HuH-7 (cell line): Measurements from ENCODE around the gene DGKE.
A peak's percentile ranks its signal among the peaks of the same experiment; 100 is the strongest.

Experiments used
- DNase-seq: peaks from one replicate; pipeline ENCODE4 v3.0.0; 2011; ENCODE audit warnings: low spot score

The DGKE gene

DNA sequence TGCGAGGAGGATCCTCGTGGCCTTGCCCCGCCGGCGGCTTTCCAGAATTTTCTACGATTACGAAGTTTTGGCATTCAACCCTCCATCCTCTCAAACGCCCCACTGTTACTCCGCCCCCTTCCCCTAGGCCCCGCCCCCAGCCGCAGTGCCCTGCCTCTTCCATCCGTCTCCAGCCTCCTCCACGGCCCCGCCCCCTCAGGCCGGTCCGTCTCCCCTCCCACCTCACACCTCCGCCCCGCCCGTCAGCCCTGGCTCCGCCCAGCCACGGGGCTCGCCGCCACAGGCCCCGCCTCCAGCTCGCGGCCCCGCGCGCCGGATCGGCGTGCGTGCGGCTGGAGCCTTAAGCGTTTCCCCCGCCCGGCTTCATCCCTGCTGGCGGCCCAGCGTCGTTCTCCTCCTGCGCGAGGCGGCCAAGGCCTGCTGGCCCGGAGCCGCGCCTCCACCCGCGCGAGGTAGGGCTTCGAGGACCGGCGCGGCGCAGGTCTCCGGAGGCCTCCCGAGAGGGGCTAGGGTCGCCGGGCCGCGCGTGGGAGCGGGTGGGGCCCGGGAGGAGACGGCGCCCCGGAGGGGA is at the start of gene DGKE, which contains the start of gene C17orf67:
Gene DGKE (plus strand): TSS at position 343 of the 571 bp plus-strand sequence. CDS start 645 bp downstream, outside the sequence.
Gene C17orf67 (minus strand): TSS at position 112 of the 571 bp plus-strand sequence. CDS start 18,110 bp downstream, outside the sequence.
- DNase-seq = peak; percentile 91

DNA sequence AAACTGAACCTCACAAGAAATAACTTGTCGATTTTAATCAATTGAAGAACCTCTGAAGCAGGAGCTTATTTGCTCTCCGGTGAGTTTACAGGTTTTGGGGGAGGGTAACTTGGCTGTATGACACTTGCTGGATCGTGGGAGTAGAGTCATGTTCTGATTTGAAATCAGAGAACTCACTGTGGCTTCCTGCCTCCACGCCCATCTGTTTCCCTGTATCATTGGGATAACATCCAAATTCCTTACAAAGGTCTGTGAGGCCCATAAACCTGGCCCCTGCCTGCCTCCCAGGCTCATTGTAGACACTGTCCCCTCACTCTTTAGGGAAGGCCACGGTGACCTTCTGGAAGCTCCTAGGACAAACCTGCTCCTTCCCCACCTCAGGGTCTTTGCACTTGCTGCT is 48.5 kb upstream of the DGKE start:
- no peak for DNase-seq

DNA sequence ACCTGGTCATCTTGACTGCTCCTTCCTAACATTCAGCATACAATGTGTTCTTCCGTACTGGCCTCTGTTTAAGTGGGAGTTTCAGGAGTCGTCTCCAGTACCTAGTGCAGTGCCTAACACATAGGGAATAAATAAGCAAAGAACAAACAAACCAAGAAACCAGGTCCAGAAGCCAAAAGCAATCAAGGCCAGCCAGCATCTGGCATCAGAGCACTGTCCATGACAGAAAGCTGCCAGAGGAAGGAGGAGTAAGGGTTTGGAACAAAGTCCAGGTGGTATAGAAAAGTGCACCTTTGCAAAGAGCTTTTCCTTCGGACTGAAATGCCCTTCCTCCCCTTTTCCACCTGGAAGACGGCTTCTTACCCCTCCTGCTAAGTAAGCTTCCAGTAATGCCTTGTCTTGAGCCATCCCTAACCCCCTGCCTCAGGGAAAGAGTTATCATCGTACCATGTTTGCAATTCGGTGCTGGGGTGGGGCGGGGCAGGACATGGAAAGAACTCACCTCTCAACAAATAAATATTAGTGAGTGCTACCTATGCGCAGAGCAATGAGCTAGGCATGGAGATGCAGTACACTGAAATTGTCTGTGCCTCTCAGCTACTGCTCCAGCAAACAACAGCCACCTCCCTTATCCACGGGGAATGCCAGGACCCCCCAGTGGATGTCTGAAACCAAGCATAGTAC is 47.8 kb upstream of the DGKE start:
- no peak for DNase-seq

DNA sequence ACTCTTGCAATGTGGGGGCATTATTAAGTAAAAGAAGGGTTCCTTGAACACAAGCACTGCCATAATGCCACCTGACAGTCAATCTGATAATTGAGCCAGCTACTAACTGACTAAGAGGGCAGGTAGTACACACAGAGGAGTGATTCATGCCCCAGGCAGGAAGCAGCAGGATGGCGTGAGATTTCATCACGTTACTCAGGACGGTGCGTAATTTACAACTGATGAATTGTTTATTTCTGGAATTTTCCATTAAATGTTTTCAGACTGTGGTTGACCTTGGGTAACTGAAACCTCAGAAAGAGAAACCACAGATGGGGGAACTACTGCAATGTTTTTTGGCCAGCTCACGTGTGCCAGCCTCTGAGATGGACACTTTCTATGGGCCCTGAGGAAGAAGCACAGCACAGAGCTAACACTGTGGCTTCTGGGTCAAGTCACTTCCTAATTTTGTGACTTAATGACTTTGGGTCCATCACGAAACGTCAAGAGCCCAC is 46.9 kb upstream of the DGKE start:
- no peak for DNase-seq

DNA sequence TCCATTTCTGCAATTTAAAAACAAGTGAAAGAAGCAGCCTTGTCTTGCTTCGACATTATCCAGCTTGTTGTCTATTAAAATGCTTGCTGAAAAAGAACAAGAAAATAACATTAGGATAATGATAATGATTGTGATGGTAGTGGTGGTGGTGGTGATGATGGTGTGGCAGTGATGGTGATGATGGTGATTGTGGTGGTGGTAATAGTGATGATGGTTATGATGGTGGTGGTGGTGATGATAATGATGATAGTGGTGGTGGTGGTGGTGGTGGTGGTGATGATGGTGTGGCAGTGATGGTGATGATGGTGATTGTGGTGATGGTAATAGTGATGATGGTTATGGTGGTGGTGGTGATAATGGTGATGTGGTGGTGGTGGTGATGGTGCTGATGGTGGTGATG is 41.7 kb upstream of the DGKE start:
- no peak for DNase-seq

DNA sequence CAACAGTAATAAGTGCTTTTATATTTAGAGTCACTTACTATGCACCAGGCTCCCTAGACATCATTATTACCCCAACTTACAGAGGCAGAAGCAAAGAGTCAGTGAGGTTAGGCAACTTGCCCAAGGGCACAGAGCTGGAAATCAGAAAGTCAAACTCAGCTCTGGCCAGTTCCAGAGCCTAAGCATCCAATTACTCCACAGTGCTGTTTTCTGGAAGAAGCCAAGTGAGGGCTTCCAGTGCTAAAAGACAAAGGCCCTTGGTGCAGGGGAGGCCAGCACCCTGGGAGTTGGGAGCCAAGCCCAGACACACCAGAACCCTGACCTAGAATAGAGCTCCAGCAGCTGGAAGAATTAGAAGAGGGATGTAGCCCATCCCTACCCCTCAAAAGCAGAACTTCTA is 40.4 kb upstream of the DGKE start:
- DNase-seq = no peak

DNA sequence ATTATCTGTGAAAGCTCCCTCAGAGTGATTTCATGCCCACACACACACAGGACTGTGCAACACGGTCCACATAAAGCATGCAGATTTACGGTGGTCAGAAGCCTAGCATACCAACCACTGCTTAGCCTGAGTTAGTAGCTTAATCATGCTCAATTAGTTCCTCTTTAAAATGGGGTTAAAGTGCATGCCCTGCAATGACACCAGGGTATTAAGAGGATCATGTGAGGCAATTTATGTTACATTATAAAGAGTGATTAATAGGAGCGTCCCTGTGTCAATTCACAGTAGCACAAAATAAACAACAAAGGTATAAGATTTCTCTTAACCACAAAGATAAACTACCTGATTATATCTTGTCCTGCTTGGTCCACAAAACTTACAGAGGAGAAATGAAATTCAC is 40.0 kb upstream of the DGKE start:
- DNase-seq = no peak

DNA sequence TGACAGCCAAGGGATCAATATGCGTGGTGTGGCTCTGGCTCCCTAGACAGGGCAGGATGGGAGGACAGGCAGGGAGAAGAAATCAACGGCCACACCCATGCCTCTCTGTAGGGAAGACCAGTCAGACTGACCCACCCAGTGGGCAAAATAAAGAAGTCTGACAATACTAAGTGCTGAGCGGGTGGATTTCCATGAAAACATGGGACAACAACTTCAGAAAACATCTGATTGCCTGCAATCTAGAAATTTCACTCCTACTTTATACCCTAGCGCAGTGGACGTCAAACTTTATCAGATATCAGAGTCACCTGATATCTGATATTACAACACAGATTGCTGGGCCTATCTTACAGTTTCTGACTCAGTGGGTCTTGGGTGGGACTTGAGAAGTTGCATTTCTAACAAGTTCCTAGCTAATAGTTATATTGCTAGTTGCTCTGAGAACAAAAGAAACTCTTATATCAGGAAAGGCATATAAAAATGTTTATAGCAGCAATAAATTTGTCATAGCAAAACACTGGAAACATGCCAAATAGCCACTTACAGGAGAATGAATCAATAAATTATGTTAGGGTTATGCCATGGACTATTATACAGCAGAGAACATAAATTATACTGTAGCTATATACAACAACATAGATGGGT is 38.6 kb upstream of the DGKE start:
- DNase-seq = no peak

DNA sequence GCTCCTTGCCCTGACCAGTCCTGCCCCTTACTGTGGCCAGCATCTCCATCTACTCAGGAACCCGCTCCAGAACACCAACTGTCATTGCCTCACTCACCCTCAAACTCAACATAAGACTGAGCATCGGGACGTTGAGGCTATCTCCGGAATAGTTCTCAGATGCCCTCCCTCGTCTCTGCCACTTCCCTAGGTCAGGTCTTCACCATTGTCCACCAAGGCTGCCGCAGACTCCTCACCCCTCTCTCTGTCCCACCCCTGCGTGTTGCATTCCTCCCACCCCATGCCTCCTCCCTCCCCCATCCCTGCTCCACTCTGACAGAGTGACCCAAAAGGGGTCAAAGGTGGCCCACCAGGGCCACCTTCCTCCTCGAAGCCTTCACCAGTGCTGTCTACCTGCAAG is 37.4 kb upstream of the DGKE start:
- no peak for DNase-seq

DNA sequence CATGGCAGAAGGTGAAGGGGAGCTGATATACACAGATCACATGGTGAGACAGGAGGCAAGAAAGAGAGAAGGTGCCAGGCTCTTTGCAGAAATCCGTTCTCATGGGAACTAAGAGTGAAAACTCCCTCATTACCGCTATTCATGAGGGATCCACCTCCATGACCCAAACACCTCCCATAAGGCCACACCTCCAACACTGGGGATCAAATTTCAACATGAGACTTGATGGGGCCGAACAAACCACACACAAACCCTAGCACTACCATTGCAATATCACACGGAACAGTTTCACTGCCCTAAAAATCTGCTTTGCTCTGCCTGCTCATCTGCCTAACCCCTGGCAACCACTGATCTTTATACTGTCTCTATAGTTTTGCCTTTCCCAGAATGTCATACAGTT is 35.0 kb upstream of the DGKE start:
- DNase-seq = no peak

DNA sequence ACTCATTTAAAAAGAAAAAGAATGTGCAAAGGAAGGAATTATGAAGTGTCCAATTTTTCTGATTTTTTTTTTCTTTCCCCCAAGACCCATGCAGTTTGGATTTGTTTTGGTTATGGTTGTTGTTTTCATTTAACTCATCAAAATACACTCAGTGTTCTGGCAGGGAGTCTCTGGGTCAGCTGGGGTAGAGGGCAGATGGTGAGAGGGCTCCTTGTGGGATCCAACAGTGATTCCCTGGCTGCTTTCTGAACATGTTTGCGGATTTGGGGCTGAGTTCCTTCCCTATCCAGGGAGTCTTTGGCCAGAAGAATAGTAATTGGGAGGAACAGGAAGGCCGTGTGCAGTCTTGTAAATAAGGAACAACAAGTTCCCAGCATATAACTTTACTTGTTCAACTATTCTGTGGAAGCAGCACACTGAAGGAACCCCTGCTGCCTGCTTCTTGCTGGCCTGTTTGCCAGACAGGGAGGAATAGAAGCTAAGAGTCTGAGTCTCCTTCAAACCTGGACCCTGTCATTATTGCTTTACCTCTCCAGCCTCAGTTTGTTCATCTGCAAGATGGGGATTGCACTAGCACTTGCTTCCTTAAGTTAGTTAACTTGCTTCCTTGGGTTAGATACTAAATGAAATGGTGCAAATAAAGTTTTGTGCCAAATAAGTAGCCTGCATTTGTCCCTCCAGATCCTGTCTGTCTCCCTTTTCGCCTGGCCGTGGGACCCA is 32.3 kb upstream of the DGKE start:
- DNase-seq = no peak

DNA sequence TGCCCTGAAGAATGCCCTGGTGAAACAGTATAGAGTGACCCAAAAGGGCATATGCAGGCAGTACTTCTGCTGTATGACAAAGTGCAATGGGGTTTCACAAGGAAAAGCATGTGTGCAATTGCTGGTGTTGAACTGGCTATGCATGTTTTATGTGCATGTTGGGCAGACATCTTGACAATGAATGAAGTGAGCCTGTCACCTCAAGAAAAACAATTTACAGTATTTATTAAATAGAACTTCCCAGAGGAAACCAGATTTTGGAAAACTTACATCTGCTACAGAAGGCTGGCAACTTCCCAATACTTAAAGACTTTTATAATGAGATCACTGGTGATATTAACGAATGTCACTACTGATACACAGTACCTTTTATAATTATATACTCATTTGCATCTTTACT is 30.9 kb upstream of the DGKE start:
- DNase-seq = no peak

DNA sequence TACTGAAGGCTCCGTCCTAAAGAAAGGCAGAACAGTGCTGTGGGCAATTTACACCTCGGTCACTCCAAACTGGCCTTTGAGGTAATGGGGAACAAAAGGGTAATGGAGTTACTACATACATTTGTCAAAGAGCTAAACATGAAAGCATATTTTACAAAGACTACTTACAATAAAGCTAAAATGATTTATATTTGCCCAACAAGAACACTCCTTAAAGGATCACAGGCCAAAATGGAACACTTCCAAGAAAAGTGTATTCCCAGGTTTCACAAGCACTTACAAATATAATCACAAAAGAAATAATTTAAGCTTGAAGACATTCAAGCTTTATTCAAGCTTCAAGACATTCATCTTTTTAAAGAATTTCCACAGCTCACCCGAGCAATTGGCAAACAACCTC is 29.5 kb upstream of the DGKE start:
- no peak for DNase-seq

DNA sequence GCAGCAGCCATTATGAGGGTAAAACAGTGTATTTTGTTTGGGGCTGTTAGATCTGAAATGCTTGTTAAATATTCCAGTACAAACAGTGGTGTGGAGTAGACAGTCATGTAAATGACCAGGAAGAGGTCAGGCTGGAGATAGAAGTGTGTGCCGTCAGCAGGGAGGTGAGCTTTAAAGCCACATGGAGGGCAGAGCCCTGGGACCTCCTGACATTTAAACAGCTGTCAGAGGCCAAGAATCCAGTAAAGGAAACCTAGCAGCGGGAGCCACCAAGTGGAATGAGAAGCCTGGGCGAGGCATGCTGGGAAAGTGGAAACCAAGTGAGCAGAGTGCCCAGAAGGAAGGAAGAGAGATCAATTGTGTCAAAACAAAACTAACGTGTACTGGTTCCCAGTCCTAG is 27.0 kb upstream of the DGKE start:
- DNase-seq = no peak

DNA sequence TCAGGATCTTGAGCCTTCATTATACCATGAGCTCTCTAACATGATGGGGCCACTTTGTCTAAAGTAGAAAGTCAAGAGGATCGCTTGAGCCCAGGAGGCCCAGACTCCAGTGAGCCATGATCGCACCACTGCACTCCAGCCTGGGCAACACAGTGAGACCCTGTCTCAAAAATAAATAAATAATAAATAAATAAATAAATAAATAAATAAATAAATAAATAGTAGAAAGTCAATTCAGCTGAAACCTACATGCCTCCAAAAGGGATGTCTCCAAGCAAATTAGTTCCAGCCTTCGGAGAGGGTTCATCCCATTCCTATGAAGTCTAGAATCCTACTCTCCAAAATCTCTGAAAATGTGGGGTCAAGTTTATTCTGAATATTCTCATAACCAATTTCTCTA is 26.2 kb upstream of the DGKE start:
- no peak for DNase-seq

DNA sequence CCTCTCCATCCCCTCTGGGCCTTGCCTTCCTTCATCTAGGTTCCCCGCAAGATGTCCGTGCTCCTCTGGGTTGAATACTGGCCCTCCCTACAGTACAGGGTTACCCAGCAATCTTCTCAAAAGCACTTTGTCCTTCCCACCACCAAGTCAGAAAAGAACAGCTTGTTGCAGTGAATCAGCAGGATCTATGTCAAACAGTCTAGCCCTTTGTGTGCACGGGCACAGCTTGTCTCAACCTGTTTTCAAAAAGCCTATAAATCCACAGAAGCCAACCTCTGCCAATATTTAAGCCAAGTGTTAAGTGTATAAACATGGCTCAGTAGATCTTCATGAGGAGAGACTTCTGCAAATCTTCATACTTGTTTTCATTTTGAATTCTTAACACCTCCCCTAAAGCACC is 25.4 kb upstream of the DGKE start:
- no peak for DNase-seq

DNA sequence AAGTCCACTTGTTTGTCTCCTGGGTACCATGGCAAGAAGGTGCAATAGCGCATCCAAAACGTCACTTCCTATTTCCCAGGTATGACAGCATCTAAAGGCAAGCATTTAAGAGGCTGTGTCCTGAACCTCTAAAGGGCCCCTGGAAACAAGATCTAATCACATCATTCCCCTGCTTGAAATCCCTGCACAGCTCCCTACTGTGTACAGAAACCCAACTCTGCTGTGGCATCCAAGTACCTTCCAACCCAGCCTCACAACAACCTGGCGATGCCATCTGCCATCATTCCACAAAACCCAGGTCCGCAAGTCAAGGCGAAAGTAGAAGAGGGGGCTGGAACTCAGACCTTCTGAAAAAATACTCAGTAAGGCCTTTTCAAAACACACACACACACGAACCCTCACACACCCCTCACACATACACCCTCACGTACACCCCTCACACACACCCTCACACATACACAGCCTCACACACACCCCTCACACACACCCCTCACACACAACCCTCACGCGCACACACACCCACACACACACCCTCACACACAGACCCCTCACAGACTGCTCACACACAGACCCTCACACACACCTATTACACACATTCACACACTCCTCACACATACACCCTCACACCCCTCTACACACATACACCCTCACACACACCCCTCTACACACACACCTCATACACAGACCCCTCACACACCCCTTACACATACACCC is 24.7 kb upstream of the DGKE start:
- no peak for DNase-seq

DNA sequence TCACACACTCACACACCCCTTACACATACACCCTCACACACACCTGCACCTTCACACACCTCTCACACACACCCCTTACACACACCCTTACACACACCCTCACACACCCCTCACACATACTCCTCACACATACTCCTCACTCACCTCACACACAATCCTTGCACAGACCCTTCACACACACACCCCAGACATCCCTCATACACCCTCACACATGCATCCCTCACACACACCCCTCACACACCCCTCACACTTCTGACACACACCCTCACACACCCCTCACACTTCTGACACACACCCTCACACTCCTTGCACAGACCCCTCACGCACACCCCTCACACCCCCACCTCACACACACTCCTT is 24.2 kb upstream of the DGKE start:
- no peak for DNase-seq

DNA sequence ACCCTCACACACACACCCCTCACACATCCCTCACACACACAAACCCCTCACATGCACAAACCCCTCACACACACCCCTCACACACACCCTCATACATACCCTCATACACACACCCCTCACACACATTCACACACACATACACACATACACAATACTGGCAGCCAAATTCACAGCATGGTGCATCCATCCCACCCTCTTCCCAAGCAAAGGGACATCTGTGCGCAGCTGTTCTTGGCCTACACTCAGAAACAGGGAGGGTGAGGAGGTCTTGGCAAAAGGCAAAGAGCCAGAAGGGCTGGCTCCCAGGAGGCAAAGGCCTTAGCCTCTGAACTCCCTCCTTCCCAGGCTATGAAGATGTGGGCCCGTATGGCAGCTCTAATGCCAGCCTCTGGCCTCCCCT is 23.6 kb upstream of the DGKE start:
- DNase-seq = no peak

DNA sequence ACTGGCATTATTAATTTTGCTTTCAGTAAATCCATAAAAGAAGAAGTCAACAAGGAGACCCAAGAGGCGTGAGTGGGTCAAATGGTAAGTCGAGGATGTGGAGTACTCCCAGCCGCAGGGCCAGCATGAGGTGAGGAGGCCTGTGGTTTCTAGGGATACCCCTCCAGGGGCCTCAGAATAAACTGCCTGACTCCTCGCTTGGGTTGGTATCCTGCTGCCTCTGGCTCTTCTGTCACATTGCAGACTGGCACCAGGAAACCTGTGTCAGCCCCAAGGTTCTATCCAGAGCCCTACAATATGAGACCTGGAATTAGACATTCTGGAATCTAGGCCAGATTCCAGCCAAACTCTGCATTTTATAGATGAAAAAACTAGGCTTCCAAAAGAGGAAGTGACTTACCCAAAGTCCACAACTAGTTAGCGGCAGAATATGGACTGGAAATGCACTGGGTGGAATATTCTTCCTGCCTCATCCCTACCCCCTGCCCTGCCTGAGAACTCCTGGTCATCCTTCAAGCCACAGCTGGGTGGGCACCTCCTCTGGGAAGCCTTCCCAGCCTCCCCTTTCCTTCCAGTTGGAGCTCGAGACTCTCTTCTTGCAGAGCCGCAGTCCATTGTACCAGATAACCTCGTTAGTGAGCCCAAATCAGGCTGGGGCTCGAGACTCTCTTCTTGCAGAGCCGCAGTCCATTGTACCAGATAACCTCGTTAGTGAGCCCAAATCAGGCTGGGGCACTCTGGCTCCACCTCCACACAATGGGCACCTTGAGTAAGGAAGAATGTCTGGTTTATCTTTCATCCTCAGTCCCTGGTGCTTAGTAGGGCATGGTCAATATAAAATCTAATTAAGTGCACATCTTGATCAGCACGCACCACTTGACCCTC is 22.8 kb upstream of the DGKE start:
- no peak for DNase-seq

DNA sequence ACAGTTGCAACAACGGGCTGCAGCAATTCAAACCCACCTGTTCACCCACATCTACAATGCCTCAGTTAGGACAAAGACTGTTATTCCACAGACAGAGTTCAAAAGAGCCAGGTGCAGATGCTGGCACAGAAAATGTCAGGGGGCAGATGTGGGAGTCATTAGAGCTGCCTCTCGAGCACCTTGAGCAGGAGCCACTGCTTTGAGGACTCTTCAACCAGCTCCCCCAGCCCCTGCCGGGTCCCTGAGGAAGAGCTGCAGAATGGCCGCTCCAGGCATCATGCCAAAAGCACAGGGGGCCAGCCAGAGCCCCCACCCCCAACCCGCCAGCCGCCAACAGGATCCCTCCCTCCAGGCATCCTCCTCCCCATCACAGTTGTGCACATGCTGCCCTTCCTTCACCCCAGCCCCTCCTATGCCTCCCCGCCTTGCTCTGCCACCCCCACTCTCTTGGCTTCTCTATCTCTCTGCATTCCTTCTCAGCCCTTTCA is 21.0 kb upstream of the DGKE start:
- DNase-seq = no peak
